ENCODE results near the gene HOXA7. TPM values are rescaled to one million over a fixed set of nuclear protein-coding genes. Genes with fewer than 3 reads are reported as not detected.

HOXA7 gene
- total RNA-seq, 1 experiment from 2014 or later = 7.5 TPM

Small RNA genes lying within 50 kb of the gene (small RNA-seq; reads per million reads assigned to genes)
- gene AC004080.5 (not detected), gene RF02140 (not detected), gene RF02141 (not detected)

Other genes starting within 250 kb of the HOXA7 start
- 4.1 and 4.4 TPM in 2 replicates for gene HOXA1, start 60.7 kb downstream of the HOXA7 start, total RNA-seq (2014; rRNA removed; shearing (Covaris generic); ENCODE audit: low replicate concordance)
- gene HOXA2, start 54.0 kb downstream of the HOXA7 start, total RNA-seq (2014; rRNA removed; shearing (Covaris generic); ENCODE audit: low replicate concordance) = 0.41 and 0.47 TPM in 2 replicates
- 0.79 TPM in 1 of 2 replicates, not detected in the other for gene HOXA4, start 25.9 kb downstream of the HOXA7 start, total RNA-seq (2014; rRNA removed; shearing (Covaris generic); ENCODE audit: low replicate concordance)
- gene HOXA5, start 13.0 kb downstream of the HOXA7 start, total RNA-seq (2014; rRNA removed; shearing (Covaris generic); ENCODE audit: low replicate concordance) = 3.6 and 4.1 TPM in 2 replicates
- gene HOXA6, start 8.9 kb downstream of the HOXA7 start, total RNA-seq (2014; rRNA removed; shearing (Covaris generic); ENCODE audit: low replicate concordance) = 3.4 and 8.4 TPM in 2 replicates
- 1.3 TPM in 2 replicates for gene HOXA3, start 4.1 kb downstream of the HOXA7 start, total RNA-seq (2014; rRNA removed; shearing (Covaris generic); ENCODE audit: low replicate concordance)
- not detected in 2 replicates for gene HOXA9, start 8.9 kb upstream of the HOXA7 start, total RNA-seq (2014; rRNA removed; shearing (Covaris generic); ENCODE audit: low replicate concordance)
- gene HOXA10, start 17.6 kb upstream of the HOXA7 start, total RNA-seq (2014; rRNA removed; shearing (Covaris generic); ENCODE audit: low replicate concordance) = not detected in 2 replicates
- not detected in 2 replicates for gene HOXA11, start 28.6 kb upstream of the HOXA7 start, total RNA-seq (2014; rRNA removed; shearing (Covaris generic); ENCODE audit: low replicate concordance)
- gene HOXA13, start 43.4 kb upstream of the HOXA7 start, total RNA-seq (2014; rRNA removed; shearing (Covaris generic); ENCODE audit: low replicate concordance) = 0.07 TPM in 1 of 2 replicates, not detected in the other
- not detected in 2 replicates for gene EVX1, start 86.1 kb upstream of the HOXA7 start, total RNA-seq (2014; rRNA removed; shearing (Covaris generic); ENCODE audit: low replicate concordance)